SK-N-SH treated with all-trans-retinoic acid at 6 μM for 48 hours (cell line): ENCODE results near the gene SYTL1.

ENCODE experiments used
- ATAC-seq: fragments of 200-7000 bp; cut with Tn5 transposase; 3 replicates; pipeline ENCODE4 v1.9.1; 2020; ENCODE audit warnings: mild to moderate bottlenecking, moderate library complexity
- BACH2 ChIP-seq: fragments of 250-450 bp; sonication (Bioruptor Pico); IDR thresholded peaks from 2 replicates; pipeline ENCODE4 v1.9.0; 2021; ENCODE audit warnings: mild to moderate bottlenecking, borderline replicate concordance
- CSDC2 ChIP-seq: fragments of 250-450 bp; sonication (Bioruptor Pico); IDR thresholded peaks from 2 replicates; pipeline ENCODE4 v1.5.0; 2020; ENCODE audit warnings: mild to moderate bottlenecking, moderate library complexity
- CSRNP3 ChIP-seq: fragments of 250-450 bp; sonication (Bioruptor Pico); IDR thresholded peaks from 2 replicates; pipeline ENCODE4 v1.5.1; 2021; ENCODE audit warnings: mild to moderate bottlenecking, moderate library complexity
- ESRRG ChIP-seq: fragments of 250-450 bp; sonication (Bioruptor Pico); IDR thresholded peaks from 2 replicates; pipeline ENCODE4 v1.6.1; 2021; ENCODE audit warnings: mild to moderate bottlenecking
- GLIS3 ChIP-seq: fragments of 250-450 bp; sonication (Bioruptor Pico); IDR thresholded peaks from 2 replicates; pipeline ENCODE4 v1.5.0; 2020; ENCODE audit warnings: mild to moderate bottlenecking, moderate library complexity
- OSR1 ChIP-seq: fragments of 250-450 bp; sonication (Bioruptor Pico); IDR thresholded peaks from 2 replicates; pipeline ENCODE4 v1.8.0; 2022; ENCODE audit warnings: moderate library complexity, mild to moderate bottlenecking, inconsistent platforms
- PPARA ChIP-seq: fragments of 250-450 bp; sonication (Bioruptor Pico); IDR thresholded peaks from 2 replicates; pipeline ENCODE4 v1.5.0; 2020; ENCODE audit warnings: mild to moderate bottlenecking, borderline replicate concordance
- RARB ChIP-seq: fragments of 250-450 bp; sonication (Bioruptor Pico); IDR thresholded peaks from 2 replicates; pipeline ENCODE4 v1.8.0; 2021; ENCODE audit warnings: mild to moderate bottlenecking, moderate library complexity
- SNAI2 ChIP-seq: fragments of 250-450 bp; sonication (Bioruptor Pico); IDR thresholded peaks from 2 replicates; pipeline ENCODE4 v1.5.0; 2020; ENCODE audit warnings: mild to moderate bottlenecking, moderate library complexity
- TCF4 ChIP-seq: fragments of 250-450 bp; sonication (Bioruptor Pico); IDR thresholded peaks from 2 replicates; pipeline ENCODE4 v1.8.0; 2021; ENCODE audit warnings: mild to moderate bottlenecking, moderate library complexity, borderline replicate concordance
- TOX ChIP-seq: fragments of 250-450 bp; sonication (Bioruptor Pico); IDR thresholded peaks from 2 replicates; pipeline ENCODE4 v1.8.0; 2021; ENCODE audit warnings: mild to moderate bottlenecking, moderate library complexity, borderline replicate concordance
- ZC3H10 ChIP-seq: fragments of 250-450 bp; sonication (Bioruptor Pico); IDR thresholded peaks from 2 replicates; pipeline ENCODE4 v1.5.1; 2021; ENCODE audit warnings: mild to moderate bottlenecking, moderate library complexity
- ZFP30 ChIP-seq: fragments of 450-650 bp; formaldehyde crosslinking; IDR thresholded peaks from 2 replicates; pipeline ENCODE4 v1.5.0; 2022; ENCODE audit warnings: mild to moderate bottlenecking, moderate library complexity
- ZNF565 ChIP-seq: fragments of 450-650 bp; formaldehyde crosslinking; conservative IDR thresholded peaks from 2 replicates; pipeline ENCODE4 v1.5.0; 2020; ENCODE audit warnings: low read depth, mild to moderate bottlenecking, moderate library complexity
- ZNF70 ChIP-seq: fragments of 450-650 bp; formaldehyde crosslinking; IDR thresholded peaks from 2 replicates; pipeline ENCODE4 v1.5.0; 2020; ENCODE audit warnings: mild to moderate bottlenecking, moderate library complexity
- TF ChIP-seq, protein P1 (sequence below): fragments of 250-450 bp; sonication (Bioruptor Pico); IDR thresholded peaks from 2 replicates; pipeline ENCODE4 v1.8.0; 2020; ENCODE audit warnings: mild to moderate bottlenecking, moderate library complexity, borderline replicate concordance
- TF ChIP-seq, protein P2 (sequence below): fragments of 250-450 bp; sonication (Bioruptor Pico); IDR thresholded peaks from 2 replicates; pipeline ENCODE4 v1.8.0; 2021; ENCODE audit warnings: low read depth, mild to moderate bottlenecking, moderate library complexity, borderline replicate concordance

Gene SYTL1, protein sequence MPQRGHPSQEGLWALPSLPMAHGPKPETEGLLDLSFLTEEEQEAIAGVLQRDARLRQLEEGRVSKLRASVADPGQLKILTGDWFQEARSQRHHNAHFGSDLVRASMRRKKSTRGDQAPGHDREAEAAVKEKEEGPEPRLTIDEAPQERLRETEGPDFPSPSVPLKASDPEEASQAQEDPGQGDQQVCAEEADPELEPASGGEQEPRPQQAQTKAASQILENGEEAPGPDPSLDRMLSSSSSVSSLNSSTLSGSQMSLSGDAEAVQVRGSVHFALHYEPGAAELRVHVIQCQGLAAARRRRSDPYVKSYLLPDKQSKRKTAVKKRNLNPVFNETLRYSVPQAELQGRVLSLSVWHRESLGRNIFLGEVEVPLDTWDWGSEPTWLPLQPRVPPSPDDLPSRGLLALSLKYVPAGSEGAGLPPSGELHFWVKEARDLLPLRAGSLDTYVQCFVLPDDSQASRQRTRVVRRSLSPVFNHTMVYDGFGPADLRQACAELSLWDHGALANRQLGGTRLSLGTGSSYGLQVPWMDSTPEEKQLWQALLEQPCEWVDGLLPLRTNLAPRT

GRCh38 chr1:27341525-27342252 lies at the start of gene SYTL1:
Gene SYTL1 (plus strand): TSS chr1:27342022. CDS start chr1:27345335, 3,313 bp downstream.
- ATAC-seq: peak; percentile 86
- no peak for TF ChIP-seq ZC3H10 (CRISPR knock-in tag)
- TF ChIP-seq PPARA (CRISPR knock-in tag): no peak
- TF ChIP-seq CSRNP3: no peak

GRCh38 chr1:27292106-27292505 lies 49.7 kb upstream of the SYTL1 start:
- TF ChIP-seq ZC3H10 (CRISPR knock-in tag) (no peak), SNAI2 (no peak), RARB (CRISPR knock-in tag) (no peak), GLIS3 (CRISPR knock-in tag) (no peak), ZFP30 (CRISPR knock-in tag) (no peak), ZNF70 (no peak), ZNF565 (no peak), OSR1 (CRISPR knock-in tag) (no peak), BACH2 (CRISPR knock-in tag) (no peak)
- TF ChIP-seq, protein P1, sequence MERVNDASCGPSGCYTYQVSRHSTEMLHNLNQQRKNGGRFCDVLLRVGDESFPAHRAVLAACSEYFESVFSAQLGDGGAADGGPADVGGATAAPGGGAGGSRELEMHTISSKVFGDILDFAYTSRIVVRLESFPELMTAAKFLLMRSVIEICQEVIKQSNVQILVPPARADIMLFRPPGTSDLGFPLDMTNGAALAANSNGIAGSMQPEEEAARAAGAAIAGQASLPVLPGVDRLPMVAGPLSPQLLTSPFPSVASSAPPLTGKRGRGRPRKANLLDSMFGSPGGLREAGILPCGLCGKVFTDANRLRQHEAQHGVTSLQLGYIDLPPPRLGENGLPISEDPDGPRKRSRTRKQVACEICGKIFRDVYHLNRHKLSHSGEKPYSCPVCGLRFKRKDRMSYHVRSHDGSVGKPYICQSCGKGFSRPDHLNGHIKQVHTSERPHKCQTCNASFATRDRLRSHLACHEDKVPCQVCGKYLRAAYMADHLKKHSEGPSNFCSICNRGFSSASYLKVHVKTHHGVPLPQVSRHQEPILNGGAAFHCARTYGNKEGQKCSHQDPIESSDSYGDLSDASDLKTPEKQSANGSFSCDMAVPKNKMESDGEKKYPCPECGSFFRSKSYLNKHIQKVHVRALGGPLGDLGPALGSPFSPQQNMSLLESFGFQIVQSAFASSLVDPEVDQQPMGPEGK (CRISPR knock-in tag): no peak
- TF ChIP-seq, protein P2, sequence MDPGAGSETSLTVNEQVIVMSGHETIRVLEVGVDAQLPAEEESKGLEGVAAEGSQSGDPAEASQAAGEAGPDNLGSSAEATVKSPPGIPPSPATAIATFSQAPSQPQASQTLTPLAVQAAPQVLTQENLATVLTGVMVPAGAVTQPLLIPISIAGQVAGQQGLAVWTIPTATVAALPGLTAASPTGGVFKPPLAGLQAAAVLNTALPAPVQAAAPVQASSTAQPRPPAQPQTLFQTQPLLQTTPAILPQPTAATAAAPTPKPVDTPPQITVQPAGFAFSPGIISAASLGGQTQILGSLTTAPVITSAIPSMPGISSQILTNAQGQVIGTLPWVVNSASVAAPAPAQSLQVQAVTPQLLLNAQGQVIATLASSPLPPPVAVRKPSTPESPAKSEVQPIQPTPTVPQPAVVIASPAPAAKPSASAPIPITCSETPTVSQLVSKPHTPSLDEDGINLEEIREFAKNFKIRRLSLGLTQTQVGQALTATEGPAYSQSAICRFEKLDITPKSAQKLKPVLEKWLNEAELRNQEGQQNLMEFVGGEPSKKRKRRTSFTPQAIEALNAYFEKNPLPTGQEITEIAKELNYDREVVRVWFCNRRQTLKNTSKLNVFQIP (CRISPR knock-in tag): no peak
- no peak for ATAC-seq

DNA sequence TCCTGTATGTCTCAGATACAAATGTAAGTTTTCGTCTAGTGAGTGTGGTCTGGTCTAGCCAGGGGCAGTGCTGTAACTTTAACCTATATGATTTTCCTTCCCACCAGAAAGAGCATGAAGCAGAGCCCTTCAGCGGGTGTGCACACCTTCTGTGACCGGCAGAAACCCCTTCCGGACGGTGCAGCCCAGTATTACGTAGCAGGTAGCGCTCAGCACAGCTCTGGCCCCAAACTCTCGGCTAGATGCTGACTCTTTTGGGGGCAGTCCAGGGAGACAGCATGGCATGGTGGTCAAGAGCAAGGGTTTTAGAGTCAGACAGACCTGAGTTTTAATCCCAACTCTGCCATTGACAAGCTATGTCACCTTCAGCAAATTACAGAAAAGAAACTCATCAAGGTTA lies 47.9 kb upstream of the SYTL1 start:
- TF ChIP-seq, protein P2 (CRISPR knock-in tag): no peak
- TF ChIP-seq CSRNP3: no peak
- no peak for ATAC-seq

- ATAC-seq: peak; percentile 19
- TF ChIP-seq, protein P2 (CRISPR knock-in tag): no peak
- TF ChIP-seq ESRRG (CRISPR knock-in tag) (no peak), BACH2 (CRISPR knock-in tag) (no peak), ZC3H10 (CRISPR knock-in tag) (no peak), GLIS3 (CRISPR knock-in tag) (no peak), CSDC2 (CRISPR knock-in tag) (no peak), ZNF70 (no peak), TOX (CRISPR knock-in tag) (no peak), ZNF565 (no peak), OSR1 (CRISPR knock-in tag) (no peak), RARB (CRISPR knock-in tag) (no peak), ZFP30 (CRISPR knock-in tag) (no peak), CSRNP3 (no peak), TCF4 (CRISPR knock-in tag) (no peak)
Observed at GRCh38 chr1:27296773-27297291, 45.0 kb upstream of the SYTL1 start.
